Peyer's patch (tissue), 4 donors: ENCODE data around the gene UBE2A.

Experiments used
- POLR2A ChIP-seq, 2 donors: fragments of 450-650 bp; IDR thresholded peaks; one replicate each; pipeline ENCODE4 v1.5.1; 2017; ENCODE audit warnings: antibody characterized with exemption in 2 of 2, mild to moderate bottlenecking in 2 of 2, moderate library complexity in 2 of 2
- TF ChIP-seq, protein P1 (sequence below), 6 experiments: fragments of 450-650 bp in 4 of 6; fragments of 200-600 bp in 2 of 6; sonication (generic) in 1 of 6; IDR thresholded peaks; one replicate each; pipeline ENCODE4 v1.5.1; 2017 to 2019; ENCODE audit warnings: antibody characterized with exemption in 6 of 6, mild to moderate bottlenecking in 3 of 6, moderate library complexity in 1 of 6

- TF ChIP-seq, protein P1, sequence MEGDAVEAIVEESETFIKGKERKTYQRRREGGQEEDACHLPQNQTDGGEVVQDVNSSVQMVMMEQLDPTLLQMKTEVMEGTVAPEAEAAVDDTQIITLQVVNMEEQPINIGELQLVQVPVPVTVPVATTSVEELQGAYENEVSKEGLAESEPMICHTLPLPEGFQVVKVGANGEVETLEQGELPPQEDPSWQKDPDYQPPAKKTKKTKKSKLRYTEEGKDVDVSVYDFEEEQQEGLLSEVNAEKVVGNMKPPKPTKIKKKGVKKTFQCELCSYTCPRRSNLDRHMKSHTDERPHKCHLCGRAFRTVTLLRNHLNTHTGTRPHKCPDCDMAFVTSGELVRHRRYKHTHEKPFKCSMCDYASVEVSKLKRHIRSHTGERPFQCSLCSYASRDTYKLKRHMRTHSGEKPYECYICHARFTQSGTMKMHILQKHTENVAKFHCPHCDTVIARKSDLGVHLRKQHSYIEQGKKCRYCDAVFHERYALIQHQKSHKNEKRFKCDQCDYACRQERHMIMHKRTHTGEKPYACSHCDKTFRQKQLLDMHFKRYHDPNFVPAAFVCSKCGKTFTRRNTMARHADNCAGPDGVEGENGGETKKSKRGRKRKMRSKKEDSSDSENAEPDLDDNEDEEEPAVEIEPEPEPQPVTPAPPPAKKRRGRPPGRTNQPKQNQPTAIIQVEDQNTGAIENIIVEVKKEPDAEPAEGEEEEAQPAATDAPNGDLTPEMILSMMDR (IDR thresholded peaks at IDR 0.05) = no peak
- no peak for TF ChIP-seq POLR2A (IDR thresholded peaks at IDR 0.05)
Measured at GRCh38 chrX:119573840-119574393, 446 bp upstream of the UBE2A start.
